ENCODE measurements around the gene TCP11.

GRCh38 chr6:35158520-35158919 is 17.4 kb upstream of the TCP11 start:
- TF ChIP-seq CTCF (IDR thresholded peaks at IDR 0.05) (no peak), POLR2A (IDR thresholded peaks at IDR 0.05) (no peak)

All from Peyer's patch (tissue), 4 donors.